WI38 (cell line): ENCODE data around the gene SUPT20HL1.
"Not testable (repeated sequence)": the region's sequence is repeated elsewhere in the genome, so short reads cannot be mapped to it uniquely, and the experiment has no call there.

Experiments
- H3K4me3 ChIP-seq: 2 replicates; pipeline ENCODE4 v1.5.1; 2011; ENCODE audit warnings: low read depth, mild to moderate bottlenecking, control low read depth, low read length
- TF ChIP-seq, protein P1 (sequence below): IDR thresholded peaks from 2 replicates; pipeline ENCODE4 v1.5.1; 2012; ENCODE audit warnings: low read depth, mild to moderate bottlenecking, control low read depth, low read length

SUPT20HL1 gene

DNA sequence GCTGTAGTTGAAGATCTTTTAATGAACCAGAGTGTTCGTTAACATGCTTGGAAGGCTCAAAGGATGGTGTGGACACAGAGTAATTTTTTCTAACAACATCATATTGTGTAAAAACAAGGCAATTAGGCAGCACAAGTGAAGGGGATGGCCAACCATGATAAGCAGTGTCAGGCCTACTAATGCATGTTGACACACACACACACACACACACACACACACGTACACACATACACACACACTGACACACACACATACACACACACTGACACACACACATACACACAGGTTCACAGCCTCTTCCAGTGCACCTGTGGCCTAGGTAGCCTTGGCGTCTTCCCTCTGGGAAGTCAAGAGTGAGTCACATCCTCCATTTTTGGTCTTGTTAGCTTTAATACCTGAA, at the start of gene SUPT20HL1:
Gene SUPT20HL1, plus strand, starts transcription at position 368 of the 400 bp plus-strand sequence. CDS start 2,122 bp downstream, outside the sequence.
- TF ChIP-seq, protein P1, sequence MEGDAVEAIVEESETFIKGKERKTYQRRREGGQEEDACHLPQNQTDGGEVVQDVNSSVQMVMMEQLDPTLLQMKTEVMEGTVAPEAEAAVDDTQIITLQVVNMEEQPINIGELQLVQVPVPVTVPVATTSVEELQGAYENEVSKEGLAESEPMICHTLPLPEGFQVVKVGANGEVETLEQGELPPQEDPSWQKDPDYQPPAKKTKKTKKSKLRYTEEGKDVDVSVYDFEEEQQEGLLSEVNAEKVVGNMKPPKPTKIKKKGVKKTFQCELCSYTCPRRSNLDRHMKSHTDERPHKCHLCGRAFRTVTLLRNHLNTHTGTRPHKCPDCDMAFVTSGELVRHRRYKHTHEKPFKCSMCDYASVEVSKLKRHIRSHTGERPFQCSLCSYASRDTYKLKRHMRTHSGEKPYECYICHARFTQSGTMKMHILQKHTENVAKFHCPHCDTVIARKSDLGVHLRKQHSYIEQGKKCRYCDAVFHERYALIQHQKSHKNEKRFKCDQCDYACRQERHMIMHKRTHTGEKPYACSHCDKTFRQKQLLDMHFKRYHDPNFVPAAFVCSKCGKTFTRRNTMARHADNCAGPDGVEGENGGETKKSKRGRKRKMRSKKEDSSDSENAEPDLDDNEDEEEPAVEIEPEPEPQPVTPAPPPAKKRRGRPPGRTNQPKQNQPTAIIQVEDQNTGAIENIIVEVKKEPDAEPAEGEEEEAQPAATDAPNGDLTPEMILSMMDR: no peak
- no peak within 1 kb of the TSS for H3K4me3 ChIP-seq

DNA sequence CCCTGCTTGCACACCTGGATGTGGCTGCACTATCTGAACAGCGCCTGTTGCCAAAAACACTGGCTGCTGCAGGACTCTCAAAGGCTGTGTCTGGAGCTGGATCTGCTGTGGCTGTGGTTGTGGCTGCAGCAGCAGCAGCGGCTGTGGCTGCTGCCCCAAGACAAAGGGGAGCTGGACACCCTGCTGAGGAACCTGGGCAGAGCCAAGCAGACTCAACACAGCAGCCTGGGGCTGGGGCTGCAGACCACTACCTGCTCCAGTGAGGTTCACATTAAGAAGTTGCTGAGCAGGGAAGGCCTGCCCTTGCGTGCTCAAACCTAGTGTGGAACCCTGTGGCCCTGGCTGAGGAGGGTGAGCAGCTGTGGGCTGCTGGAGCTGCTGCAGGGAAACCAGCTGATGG, 49.5 kb upstream of the SUPT20HL1 start:
- H3K4me3 ChIP-seq: not testable (repeated sequence)

DNA sequence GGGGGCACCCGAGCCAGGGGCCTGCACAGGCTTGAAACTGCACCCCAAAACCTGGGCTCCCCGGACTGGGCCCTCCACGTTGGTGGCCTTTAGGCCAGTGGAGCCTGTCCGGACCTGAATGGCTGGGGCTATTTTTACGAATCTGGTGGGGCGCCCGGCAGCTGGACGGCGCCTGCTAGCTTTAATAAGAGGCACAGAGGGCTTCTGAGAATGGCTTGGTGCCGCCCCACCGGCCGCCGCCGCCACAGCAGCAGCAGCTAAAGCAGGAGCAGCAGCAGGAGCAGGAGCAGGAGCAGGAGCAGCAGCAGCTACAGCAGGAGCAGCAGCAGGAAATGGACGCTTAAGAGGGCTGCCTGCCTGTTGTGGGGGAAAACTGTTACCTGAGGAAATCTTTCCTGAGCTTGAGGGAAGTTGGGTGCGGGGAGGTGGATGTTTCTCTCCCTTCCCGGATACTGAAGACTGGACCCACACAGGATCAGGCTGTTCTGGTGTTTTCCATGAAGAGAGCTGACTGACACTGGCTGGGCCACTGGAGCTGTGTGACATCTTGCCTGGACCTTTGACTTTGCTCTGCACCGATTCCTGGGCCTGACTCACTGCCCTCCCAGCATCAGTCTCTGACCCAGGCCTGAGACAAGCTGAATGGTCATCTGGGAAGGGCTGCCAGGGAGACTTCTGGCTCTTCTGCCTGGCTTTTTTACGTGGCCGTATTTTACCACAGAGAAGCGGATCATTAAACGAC, 48.8 kb upstream of the SUPT20HL1 start:
- not testable (repeated sequence) for H3K4me3 ChIP-seq

DNA sequence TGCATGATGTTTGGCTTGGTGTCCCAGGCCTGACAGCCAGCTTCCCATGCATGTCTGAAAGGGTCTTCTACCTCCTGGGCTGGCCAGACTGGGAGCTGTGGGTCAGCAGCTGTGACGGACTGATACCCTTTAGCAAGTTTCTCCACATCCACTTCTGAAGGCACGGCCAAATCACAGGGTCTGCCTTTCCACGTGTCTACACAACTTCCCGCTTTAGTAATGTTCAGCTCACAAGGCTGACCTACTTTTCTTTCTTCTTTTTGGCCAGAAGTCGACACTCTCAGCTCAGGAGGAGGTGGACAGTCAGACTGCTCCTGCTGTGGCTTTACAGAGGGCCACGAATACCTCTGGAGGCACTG, 48.2 kb upstream of the SUPT20HL1 start:
- not testable (repeated sequence) for H3K4me3 ChIP-seq

DNA sequence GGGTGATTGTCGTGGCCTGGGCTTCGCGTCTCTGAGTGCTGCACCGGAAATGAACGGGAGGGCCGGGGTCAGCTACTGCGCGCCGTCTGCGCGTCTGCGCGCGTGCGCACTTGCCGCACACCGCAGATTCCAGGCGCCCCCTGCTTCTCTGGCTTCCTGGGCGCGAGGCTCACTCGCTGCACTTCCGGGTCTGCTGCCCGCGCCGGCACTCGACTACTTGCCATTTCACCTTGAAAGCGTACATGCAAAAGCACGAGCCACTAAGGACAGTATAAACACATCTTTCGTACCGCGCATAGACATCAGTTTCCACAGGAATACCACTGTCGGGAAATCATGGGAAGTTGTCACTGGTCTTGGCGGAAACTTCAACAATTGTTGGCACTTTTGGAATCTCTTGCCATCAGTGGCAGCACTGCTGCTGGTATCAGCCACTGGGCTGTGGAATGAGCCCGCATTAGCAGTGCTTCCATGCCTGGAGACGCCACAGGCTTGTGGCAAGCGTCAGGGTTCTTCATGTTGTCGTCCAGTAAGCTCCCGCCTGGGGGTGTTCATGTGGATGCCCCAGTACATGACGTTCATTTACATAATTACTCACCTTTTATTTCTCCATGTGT, 46.3 kb upstream of the SUPT20HL1 start, which contains the start of gene SUPT20HL2:
Gene SUPT20HL2, minus strand, starts transcription at position 51 of the 617 bp plus-strand sequence. CDS start 754 bp downstream, outside the sequence.
- H3K4me3 ChIP-seq: no peak within 1 kb of the TSS
- TF ChIP-seq, protein P1: no peak

DNA sequence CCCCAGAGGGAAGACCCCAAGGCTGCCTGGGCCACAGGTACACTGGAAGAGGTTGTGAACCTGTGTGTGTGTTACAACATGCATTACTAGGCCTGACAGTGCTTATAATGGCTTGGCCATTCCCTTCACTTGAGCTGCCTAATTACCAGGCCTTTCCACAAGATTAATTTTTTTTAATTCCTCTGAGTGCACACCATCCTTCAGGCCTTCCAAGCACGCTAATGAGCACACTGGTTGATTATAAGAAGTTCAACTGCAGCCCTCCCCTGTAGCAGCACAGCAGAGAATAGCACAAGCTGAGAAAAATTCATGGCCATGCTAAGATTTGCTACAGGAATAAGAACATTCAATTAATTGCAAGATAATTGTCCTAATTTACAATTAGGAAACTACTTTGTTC, 44.3 kb upstream of the SUPT20HL1 start:
- TF ChIP-seq, protein P1: no peak
- no peak overlapping the region for H3K4me3 ChIP-seq

DNA sequence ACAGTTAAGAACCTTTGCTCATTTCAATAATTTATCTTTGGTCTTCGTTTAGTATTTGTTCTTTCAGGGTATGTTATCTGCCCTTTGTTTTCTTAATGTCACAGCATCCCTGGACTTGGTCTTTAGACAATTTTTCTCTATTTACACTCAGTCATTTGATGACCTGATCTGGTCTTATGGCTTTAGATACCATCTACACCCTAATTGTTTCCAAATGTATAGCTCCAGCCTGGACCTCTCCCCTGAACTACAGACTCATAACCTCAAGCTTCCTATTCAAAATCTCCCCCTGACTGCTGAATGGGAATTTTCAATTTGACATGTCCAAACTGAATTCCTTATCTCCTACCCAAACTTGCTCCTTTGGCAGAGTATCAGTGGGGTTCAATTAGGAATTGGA, 42.9 kb upstream of the SUPT20HL1 start:
- TF ChIP-seq, protein P1: no peak
- no peak overlapping the region for H3K4me3 ChIP-seq

DNA sequence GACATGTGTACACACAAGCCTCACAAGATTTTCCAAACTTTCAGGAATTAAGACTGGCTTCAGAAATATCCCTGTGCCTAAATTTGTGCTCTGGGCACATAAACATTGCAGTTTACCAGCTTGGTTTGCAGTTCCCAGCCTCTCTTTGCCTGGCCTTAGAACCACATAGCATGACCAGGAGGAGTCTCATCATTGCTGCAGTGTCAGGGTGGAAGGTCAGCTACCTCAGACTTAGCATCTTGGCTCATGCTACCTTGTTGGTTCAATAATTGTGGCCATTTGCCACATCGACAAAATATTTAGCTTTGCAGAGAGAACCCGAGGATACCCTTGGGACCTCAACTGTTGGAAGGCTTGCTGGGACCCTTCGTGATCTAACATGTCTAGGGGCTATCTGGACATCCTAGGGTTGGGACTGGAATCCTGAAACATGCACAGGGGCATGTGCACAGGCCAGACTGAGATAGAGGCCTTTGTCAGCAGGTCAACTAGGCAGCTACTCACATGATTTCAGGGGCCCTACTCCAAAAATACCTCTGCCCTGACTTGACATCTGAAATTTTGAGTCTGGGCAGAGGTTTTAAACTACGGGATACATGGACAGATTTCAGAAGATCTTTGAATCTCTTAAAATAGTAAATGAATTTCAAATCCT, 38.6 kb upstream of the SUPT20HL1 start:
- H3K4me3 ChIP-seq: no peak overlapping the region
- TF ChIP-seq, protein P1: no peak
